ENCODE results near the gene THAP8.
"Not testable (repeated sequence)": the region's sequence is repeated elsewhere in the genome, so short reads cannot be mapped to it uniquely, and the experiment has no call there.

Gene THAP8

GRCh38 chr19:36054119-36054732, at the start of gene THAP8:
Gene THAP8, minus strand, starts transcription at chr19:36054285. Its CDS starts 68 bp downstream, at chr19:36054217.
- peak; percentile 100 for DNase-seq

GRCh38 chr19:36103040-36103626, 49.0 kb upstream of the THAP8 start:
- no peak for DNase-seq

- DNase-seq: no peak
Observed at GRCh38 chr19:36101550-36102327, 47.7 kb upstream of the THAP8 start.

- no peak for DNase-seq
Observed at GRCh38 chr19:36100476-36100875, 46.4 kb upstream of the THAP8 start.

- DNase-seq: no peak
Observed at GRCh38 chr19:36099166-36099785, 45.2 kb upstream of the THAP8 start.

GRCh38 chr19:36097036-36097435, 43.0 kb upstream of the THAP8 start:
- DNase-seq: no peak

GRCh38 chr19:36093687-36094086, 39.6 kb upstream of the THAP8 start:
- DNase-seq: no peak

- DNase-seq: no peak
Observed at GRCh38 chr19:36093146-36093662, 39.1 kb upstream of the THAP8 start.

- no peak for DNase-seq
Observed at GRCh38 chr19:36092566-36092965, 38.5 kb upstream of the THAP8 start.

GRCh38 chr19:36090910-36091695, 37.0 kb upstream of the THAP8 start:
- DNase-seq: no peak

- DNase-seq: no peak
Observed at GRCh38 chr19:36089847-36090246, 35.8 kb upstream of the THAP8 start.

- no peak for DNase-seq
Observed at GRCh38 chr19:36086326-36086725, 32.2 kb upstream of the THAP8 start.

- no peak for DNase-seq
Observed at GRCh38 chr19:36084231-36085009, 30.3 kb upstream of the THAP8 start.

- DNase-seq: no peak
Observed at GRCh38 chr19:36082916-36083315, 28.8 kb upstream of the THAP8 start.

GRCh38 chr19:36081894-36082293, 27.8 kb upstream of the THAP8 start:
- DNase-seq: no peak

- no peak for DNase-seq
Observed at GRCh38 chr19:36081385-36081784, 27.3 kb upstream of the THAP8 start.

GRCh38 chr19:36079389-36079945, 25.4 kb upstream of the THAP8 start:
- no peak for DNase-seq

- DNase-seq: no peak
Observed at GRCh38 chr19:36073121-36073876, 19.2 kb upstream of the THAP8 start.

GRCh38 chr19:36072081-36072480, 18.0 kb upstream of the THAP8 start:
- DNase-seq: no peak

- not testable (repeated sequence) for DNase-seq
Observed at GRCh38 chr19:36068810-36069499, 14.9 kb upstream of the THAP8 start.
